HG02973 (cell line): Measurements from ENCODE around the gene CHMP1B.
"Not testable (repeated sequence)": the region's sequence is repeated elsewhere in the genome, so short reads cannot be mapped to it uniquely, and the experiment has no call there.

ENCODE experiments used
- ATAC-seq: cut with Tn5 transposase; IDR thresholded peaks from one replicate; pipeline ENCODE4 v1.9.1; 2021; ENCODE audit warnings: moderate library complexity; ENCODE audit not compliant: unreplicated experiment

The CHMP1B gene

GRCh38 chr18:11866764-11867163 is 15.6 kb downstream of the CHMP1B start:
- ATAC-seq = no peak

GRCh38 chr18:11868230-11868629 is 17.0 kb downstream of the CHMP1B start:
- no peak for ATAC-seq

DNA sequence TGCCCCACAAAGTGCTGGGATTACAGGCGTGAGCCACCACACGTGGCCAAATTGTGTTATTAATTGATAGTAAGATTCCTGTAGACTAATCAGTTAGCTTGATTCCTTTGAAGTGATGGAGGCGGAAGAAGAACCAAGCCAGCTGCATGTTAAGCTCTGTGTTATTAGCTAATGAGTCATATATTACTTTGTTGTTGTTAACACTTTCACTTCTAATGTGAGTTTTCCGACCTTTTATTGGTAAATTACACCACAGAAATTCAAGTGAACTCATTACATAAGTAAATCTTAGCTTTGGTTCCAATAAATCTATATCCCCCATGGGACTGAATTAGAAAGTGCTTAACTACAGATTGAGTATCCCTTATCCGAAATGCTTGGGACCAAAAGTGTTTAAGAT is 20.3 kb downstream of the CHMP1B start:
- no peak for ATAC-seq

- no peak for ATAC-seq
Measured at GRCh38 chr18:11872479-11873136, 21.4 kb downstream of the CHMP1B start.

- no peak for ATAC-seq
Measured at GRCh38 chr18:11873670-11874340, 22.6 kb downstream of the CHMP1B start.

- no peak for ATAC-seq
Measured at GRCh38 chr18:11874676-11875075, 23.5 kb downstream of the CHMP1B start.

DNA sequence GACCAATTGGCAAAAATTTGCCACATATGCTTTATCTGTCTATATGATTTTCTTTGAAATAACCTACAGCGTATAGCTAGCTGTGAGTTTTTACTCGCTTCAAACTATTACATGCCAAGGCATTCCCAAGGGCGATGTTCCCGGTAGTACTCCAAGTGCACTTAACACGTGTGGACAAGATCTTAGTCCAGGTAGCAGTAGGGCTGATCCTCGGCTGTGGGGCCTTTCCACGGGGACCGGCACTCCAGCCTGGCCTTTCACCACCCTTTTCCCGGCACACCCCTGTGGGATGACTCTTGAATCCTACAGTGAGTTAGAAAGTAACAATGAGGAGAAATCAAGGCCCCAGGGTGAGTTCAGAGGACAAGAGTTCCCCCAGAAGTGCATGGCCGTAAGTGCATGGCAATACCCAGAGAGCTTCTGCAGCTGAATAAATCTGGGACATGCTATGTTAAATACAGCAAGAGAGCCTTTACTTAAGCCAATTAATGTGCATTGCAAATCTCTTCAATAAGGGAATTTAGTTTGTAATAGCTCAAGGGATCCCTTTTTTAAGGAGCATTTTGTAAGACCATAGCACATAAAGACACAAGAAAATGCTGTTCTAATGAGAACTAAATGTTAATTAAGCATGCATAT is 26.4 kb downstream of the CHMP1B start:
- no peak for ATAC-seq

- no peak for ATAC-seq
Measured at GRCh38 chr18:11880586-11881304, 29.5 kb downstream of the CHMP1B start.

GRCh38 chr18:11882636-11883035 is 31.4 kb downstream of the CHMP1B start:
- ATAC-seq = no peak

DNA sequence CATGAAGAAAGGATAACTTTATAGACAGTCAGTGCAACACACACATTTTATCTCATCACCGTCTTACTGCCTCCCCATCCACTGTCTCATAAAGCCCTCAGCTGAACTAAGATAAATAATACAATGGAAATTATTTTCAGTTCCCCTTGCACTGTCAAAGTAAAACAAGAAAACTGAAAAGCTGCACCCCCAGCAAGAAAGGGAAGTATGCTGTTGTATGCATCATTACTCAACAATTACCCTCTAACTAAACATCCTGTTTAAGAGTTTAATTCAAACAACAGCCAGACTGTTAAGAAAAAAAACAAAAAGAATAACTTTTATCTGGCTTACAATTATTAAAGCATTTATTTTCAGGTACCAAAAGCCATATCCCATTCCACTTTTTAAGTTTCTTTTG is 31.9 kb downstream of the CHMP1B start:
- ATAC-seq = peak; percentile 77

GRCh38 chr18:11884396-11885030 is 33.3 kb downstream of the CHMP1B start:
- ATAC-seq = no peak

DNA sequence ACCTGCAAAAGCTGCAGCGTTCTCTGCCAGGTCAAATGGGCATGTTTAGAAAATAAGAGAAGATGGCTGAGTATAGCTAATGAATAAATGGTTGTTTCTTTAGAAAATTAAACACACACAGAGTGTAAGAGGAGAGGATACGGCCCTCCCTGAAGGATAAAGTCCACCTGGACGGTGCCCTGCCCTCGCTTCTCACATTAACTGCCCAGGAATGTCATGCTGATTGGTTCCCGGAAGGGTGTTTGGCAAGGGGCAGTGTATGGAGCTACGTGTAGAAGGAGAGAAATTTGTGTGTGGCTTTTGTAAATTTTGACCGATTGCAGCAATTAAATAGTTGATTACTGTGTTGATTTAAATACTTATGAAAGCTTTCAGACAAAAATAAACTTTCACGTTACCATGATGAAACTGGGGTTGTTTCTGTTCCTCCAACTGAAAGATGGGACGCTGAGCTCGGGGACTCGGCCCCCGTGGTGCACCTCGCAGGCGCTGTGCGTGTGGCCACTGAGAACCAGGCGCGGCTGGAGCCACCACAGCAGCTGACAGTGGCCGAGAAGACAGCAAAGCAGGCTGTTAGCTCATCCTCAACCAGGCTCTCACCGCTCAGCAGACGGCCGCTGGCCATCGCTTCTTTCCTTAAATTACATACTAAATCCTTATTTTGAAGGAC is 34.2 kb downstream of the CHMP1B start:
- no peak for ATAC-seq

DNA sequence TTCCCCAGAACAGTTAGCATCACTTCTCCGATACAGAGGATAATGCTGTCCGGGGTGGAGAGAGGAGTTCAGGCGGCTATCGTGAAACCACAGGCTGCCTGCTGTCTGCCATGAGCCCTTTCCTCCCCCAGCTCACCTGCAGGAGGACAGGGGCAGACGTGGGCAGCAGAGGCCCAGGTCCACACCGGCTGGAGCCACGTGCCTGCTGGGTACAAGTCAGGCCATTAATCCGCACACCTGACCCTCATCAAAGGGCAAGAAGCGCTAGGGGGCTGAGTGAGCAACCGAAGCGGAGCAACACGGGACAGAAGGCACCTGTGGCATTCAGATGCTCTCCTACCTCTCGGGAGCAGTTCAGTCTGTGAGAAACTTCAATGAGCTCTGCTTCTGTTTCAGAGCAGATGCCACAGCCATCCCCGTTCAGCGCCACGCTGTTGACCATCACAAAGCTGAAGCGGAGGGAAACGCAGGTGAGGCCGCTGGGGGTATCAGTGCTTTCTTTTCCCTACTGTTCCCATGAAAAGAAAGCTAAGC is 35.4 kb downstream of the CHMP1B start:
- ATAC-seq = no peak

- no peak for ATAC-seq
Measured at GRCh38 chr18:11887328-11888128, 36.3 kb downstream of the CHMP1B start.

DNA sequence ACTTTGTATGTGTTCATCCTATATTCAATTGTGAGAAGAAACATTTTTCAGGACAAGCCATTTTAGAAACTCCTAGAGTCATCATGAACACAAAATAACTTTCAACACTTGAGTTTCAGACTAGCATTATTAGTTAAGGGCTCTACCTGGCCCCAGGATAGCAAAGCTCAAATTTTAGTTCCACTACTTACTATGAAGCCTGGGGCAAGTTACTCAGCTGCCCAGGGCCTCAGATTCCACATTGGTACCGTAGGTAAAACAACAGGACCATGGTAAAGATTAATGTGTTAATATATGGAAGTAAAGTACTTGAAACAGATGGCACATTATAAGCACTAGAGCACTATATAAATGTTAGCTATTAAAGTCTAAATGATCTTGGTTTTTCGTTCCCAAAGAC is 37.5 kb downstream of the CHMP1B start:
- no peak for ATAC-seq

DNA sequence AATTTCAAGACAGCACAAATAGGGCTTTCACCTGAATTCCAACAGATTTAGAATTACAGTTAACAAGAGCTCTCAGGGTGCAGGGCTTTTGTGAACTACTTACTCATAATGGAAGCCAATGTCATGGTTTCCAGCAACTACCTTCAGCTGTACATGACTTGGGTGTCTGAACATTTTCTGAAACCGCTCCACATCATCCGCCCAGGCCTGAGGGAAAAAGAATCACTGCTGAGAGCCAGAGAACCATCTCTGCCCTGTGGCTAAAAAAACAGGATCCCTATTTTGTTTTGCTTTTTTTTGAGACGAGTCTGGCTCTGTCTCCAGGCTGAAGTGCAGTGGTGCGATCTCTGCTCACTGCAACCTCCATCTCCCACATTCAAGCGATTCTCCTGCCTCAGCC is 38.1 kb downstream of the CHMP1B start:
- no peak for ATAC-seq

DNA sequence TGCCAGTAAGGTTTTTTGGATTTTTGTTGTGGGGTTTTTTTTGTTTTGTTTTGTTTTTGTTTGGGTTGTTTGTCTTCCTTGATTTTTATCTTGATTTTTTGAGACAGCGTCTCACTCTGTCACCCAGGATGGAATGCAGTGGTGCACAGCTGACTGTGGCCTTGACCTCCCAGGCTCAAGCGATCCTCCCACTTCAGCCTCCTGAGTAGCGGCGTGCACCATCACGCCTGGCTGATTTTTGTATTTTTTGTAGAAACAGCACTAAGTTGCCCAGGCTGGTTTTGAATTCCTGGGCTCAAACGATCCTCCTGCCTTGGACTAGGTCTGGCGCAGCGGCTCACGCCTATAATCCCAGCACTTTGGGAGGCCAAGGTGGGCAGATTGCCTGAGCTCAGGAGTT is 40.5 kb downstream of the CHMP1B start:
- ATAC-seq = no peak

- ATAC-seq = not testable (repeated sequence)
Measured at GRCh38 chr18:11892438-11892837, 41.2 kb downstream of the CHMP1B start.

DNA sequence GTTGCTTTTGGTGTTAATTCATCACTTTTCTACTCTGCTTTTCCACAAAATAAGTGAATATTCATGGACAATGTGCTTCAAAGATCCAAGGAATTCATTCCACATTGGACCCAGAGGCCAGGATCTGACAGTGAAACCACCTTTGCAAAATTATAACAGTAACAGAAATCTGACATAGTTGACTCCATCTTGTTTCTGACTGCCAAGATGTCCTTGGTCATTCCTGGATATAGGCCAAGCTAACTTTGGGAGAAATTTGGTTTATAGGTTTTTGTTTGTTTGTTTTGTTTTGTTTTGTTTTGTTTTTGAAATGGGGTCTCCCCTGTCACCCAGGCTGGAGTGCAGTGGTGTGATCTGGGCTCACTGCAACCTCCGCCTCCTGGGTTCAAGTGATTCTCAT is 46.6 kb downstream of the CHMP1B start:
- no peak for ATAC-seq

GRCh38 chr18:11899063-11899462 is 47.9 kb downstream of the CHMP1B start:
- no peak for ATAC-seq
